ENCODE measurements around the gene PKDREJ.

PKDREJ gene

GRCh38 chr22:46234969-46235368 is 28.2 kb downstream of the PKDREJ start:
- no peak overlapping the region for H3K9ac ChIP-seq
- TF ChIP-seq CTCF (IDR thresholded peaks at IDR 0.05), result no peak
- no peak overlapping the region for H2AFZ ChIP-seq
- no peaks in the 10 kb centered on the region for H3K79me2 ChIP-seq
- no peaks in the 10 kb centered on the region for H3K4me1 ChIP-seq
- H3K9me3 ChIP-seq (ENCODE audit: control insufficient read depth, low read length), result no peaks in the 10 kb centered on the region
- H3K27me3 ChIP-seq (ENCODE audit: control insufficient read depth, insufficient read depth, low read length), result no peaks in the 10 kb centered on the region
- H3K4me2 ChIP-seq (ENCODE audit: low read length), result no peak overlapping the region
- H3K27ac ChIP-seq, result no peak overlapping the region
- H3K4me3 ChIP-seq (ENCODE audit: low read depth, low read length), result no peak overlapping the region
- H3K36me3 ChIP-seq (ENCODE audit: control insufficient read depth, insufficient read depth, low read length), result no peaks in the 10 kb centered on the region

- Histone ChIP-seq H3K4me1 (no peaks in the 10 kb centered on the region), H3K36me3 (ENCODE audit: control insufficient read depth, insufficient read depth, low read length) (no peaks in the 10 kb centered on the region), H3K79me2 (no peaks in the 10 kb centered on the region), H3K27ac (no peak overlapping the region), H3K4me3 (ENCODE audit: low read depth, low read length) (no peak overlapping the region), H2AFZ (no peak overlapping the region), H3K9ac (no peak overlapping the region), H3K4me2 (ENCODE audit: low read length) (peak overlapping the region; percentile 4), H3K27me3 (ENCODE audit: control insufficient read depth, insufficient read depth, low read length) (no peaks in the 10 kb centered on the region), H3K9me3 (ENCODE audit: control insufficient read depth, low read length) (no peaks in the 10 kb centered on the region)
- TF ChIP-seq CTCF (IDR thresholded peaks at IDR 0.05), result no peak
Measured at GRCh38 chr22:46233231-46233630, 29.9 kb downstream of the PKDREJ start.

- H3K9me3 ChIP-seq (ENCODE audit: control insufficient read depth, low read length), result no peaks in the 10 kb centered on the region
- H3K4me1 ChIP-seq, result no peaks in the 10 kb centered on the region
- no peak for TF ChIP-seq CTCF (IDR thresholded peaks at IDR 0.05)
- no peak overlapping the region for H3K27ac ChIP-seq
- no peaks in the 10 kb centered on the region for H3K27me3 ChIP-seq (ENCODE audit: control insufficient read depth, insufficient read depth, low read length)
- no peaks in the 10 kb centered on the region for H3K79me2 ChIP-seq
- H3K4me2 ChIP-seq (ENCODE audit: low read length), result no peak overlapping the region
- H2AFZ ChIP-seq, result no peak overlapping the region
- no peak overlapping the region for H3K4me3 ChIP-seq (ENCODE audit: low read depth, low read length)
- no peaks in the 10 kb centered on the region for H3K36me3 ChIP-seq (ENCODE audit: control insufficient read depth, insufficient read depth, low read length)
- H3K9ac ChIP-seq, result no peak overlapping the region
Measured at GRCh38 chr22:46230262-46230901, 32.8 kb downstream of the PKDREJ start.

GRCh38 chr22:46229701-46230100 is 33.4 kb downstream of the PKDREJ start:
- Histone ChIP-seq H3K36me3 (ENCODE audit: control insufficient read depth, insufficient read depth, low read length) (no peaks in the 10 kb centered on the region), H3K4me2 (ENCODE audit: low read length) (no peak overlapping the region), H3K27ac (no peak overlapping the region), H3K79me2 (no peaks in the 10 kb centered on the region), H3K9me3 (ENCODE audit: control insufficient read depth, low read length) (no peaks in the 10 kb centered on the region), H3K4me1 (no peaks in the 10 kb centered on the region), H3K9ac (no peak overlapping the region), H3K27me3 (ENCODE audit: control insufficient read depth, insufficient read depth, low read length) (no peaks in the 10 kb centered on the region), H3K4me3 (ENCODE audit: low read depth, low read length) (no peak overlapping the region), H2AFZ (no peak overlapping the region)
- TF ChIP-seq CTCF (IDR thresholded peaks at IDR 0.05), result no peak

GRCh38 chr22:46226577-46226976 is 36.6 kb downstream of the PKDREJ start:
- H3K4me3 ChIP-seq (ENCODE audit: low read depth, low read length), result no peak overlapping the region
- no peak overlapping the region for H3K9ac ChIP-seq
- H3K36me3 ChIP-seq (ENCODE audit: control insufficient read depth, insufficient read depth, low read length), result no peaks in the 10 kb centered on the region
- no peaks in the 10 kb centered on the region for H3K4me1 ChIP-seq
- no peaks in the 10 kb centered on the region for H3K9me3 ChIP-seq (ENCODE audit: control insufficient read depth, low read length)
- H2AFZ ChIP-seq, result no peak overlapping the region
- H3K27ac ChIP-seq, result no peak overlapping the region
- H3K27me3 ChIP-seq (ENCODE audit: control insufficient read depth, insufficient read depth, low read length), result no peaks in the 10 kb centered on the region
- no peaks in the 10 kb centered on the region for H3K79me2 ChIP-seq
- no peak for TF ChIP-seq CTCF (IDR thresholded peaks at IDR 0.05)
- no peak overlapping the region for H3K4me2 ChIP-seq (ENCODE audit: low read length)

Measured in parathyroid adenoma (tissue), 2 donors.